SU-DHL-6 (cell line): ENCODE measurements around the gene MYH3.

Experiments used
- H2AFZ ChIP-seq: fragments of 200-600 bp; sonication (generic); 2 replicates; pipeline ENCODE4 v1.6.1; 2014; ENCODE audit warnings: low read depth, mild to moderate bottlenecking, moderate library complexity, mixed read lengths, antibody characterized with exemption, low read length; ENCODE audit not compliant: severe bottlenecking
- H3F3A ChIP-seq: fragments of 200-600 bp; shearing (Covaris generic); 2 replicates; pipeline ENCODE4 v1.6.0; 2016; ENCODE audit warnings: antibody characterized with exemption, mild to moderate bottlenecking; ENCODE audit not compliant: insufficient read depth
- H3K27ac ChIP-seq: fragments of 200-600 bp; sonication (generic); 2 replicates; pipeline ENCODE4 v1.5.1; 2016; ENCODE audit warnings: low read depth, mild to moderate bottlenecking, low read length, moderate library complexity, mixed read lengths
- H3K27me3 ChIP-seq: fragments of 200-600 bp; sonication (generic), shearing (Covaris generic); 2 replicates; pipeline ENCODE4 v1.6.0; 2014; ENCODE audit warnings: mild to moderate bottlenecking, low read length
- H3K36me3 ChIP-seq: fragments of 200-600 bp; sonication (generic); 2 replicates; pipeline ENCODE4 v1.6.1; 2014; ENCODE audit warnings: mild to moderate bottlenecking, low read length, mixed read lengths
- H3K4me2 ChIP-seq: fragments of 300-600, 200-600 bp; shearing (Covaris generic), sonication (generic); 2 replicates; pipeline ENCODE4 v1.6.0; 2014; ENCODE audit warnings: low read length, low read depth, mild to moderate bottlenecking; ENCODE audit not compliant: poor library complexity, severe bottlenecking
- H3K4me3 ChIP-seq: fragments of 200-600 bp; sonication (generic); 2 replicates; pipeline ENCODE4 v1.5.1; 2014; ENCODE audit warnings: antibody characterized with exemption, low read length, mild to moderate bottlenecking, mixed read lengths; ENCODE audit not compliant: insufficient read depth, poor library complexity, severe bottlenecking
- H3K79me2 ChIP-seq: fragments of 200-600 bp; sonication (generic); 2 replicates; pipeline ENCODE4 v1.6.1; 2014; ENCODE audit warnings: mild to moderate bottlenecking, low read length, moderate library complexity; ENCODE audit not compliant: insufficient read depth
- H3K9ac ChIP-seq: fragments of 200-600 bp; sonication (generic); 2 replicates; pipeline ENCODE4 v1.7.0; 2014; ENCODE audit warnings: mild to moderate bottlenecking, low read length
- H3K9me2 ChIP-seq: fragments of 200-600 bp; sonication (generic); replicated peaks from 2 replicates; pipeline ENCODE4 v1.6.1; 2014; ENCODE audit warnings: low read length; ENCODE audit not compliant: insufficient read depth
- H3K9me3 ChIP-seq: fragments of 200-600 bp; sonication (generic); 2 replicates; pipeline ENCODE4 v1.6.1; 2014; ENCODE audit warnings: low read length, mixed read lengths; ENCODE audit not compliant: insufficient read depth
- H4K20me1 ChIP-seq: fragments of 200-600 bp; sonication (generic); 2 replicates; pipeline ENCODE4 v1.6.1; 2014; ENCODE audit warnings: low read depth, mild to moderate bottlenecking, antibody characterized with exemption, low read length, moderate library complexity, mixed read lengths
- CTCF ChIP-seq: fragments of 200-600 bp; sonication (generic); IDR thresholded peaks from one replicate; pipeline ENCODE4 v1.5.1; 2017; ENCODE audit warnings: antibody characterized with exemption, mild to moderate bottlenecking, low read length, moderate library complexity; ENCODE audit not compliant: insufficient read depth, poor library complexity, severe bottlenecking
- EZH2phosphoT487 ChIP-seq: fragments of 200-600 bp; sonication (generic), shearing (Covaris generic); conservative IDR thresholded peaks from 2 replicates; pipeline ENCODE4 v1.6.1; 2018; ENCODE audit warnings: mild to moderate bottlenecking, antibody characterized with exemption, low read length, moderate library complexity, mixed read lengths

The MYH3 gene

GRCh38 chr17:10616502-10617119 lies 40.5 kb downstream of the MYH3 start:
- H3K9ac ChIP-seq = no peak overlapping the region
- no peak overlapping the region for H2AFZ ChIP-seq
- no peaks in the 10 kb centered on the region for H3K9me2 ChIP-seq
- no peaks in the 10 kb centered on the region for H4K20me1 ChIP-seq
- no peaks in the 10 kb centered on the region for H3K9me3 ChIP-seq
- H3K4me3 ChIP-seq = no peak overlapping the region
- no peak overlapping the region for H3K27ac ChIP-seq
- no peaks in the 10 kb centered on the region for H3K27me3 ChIP-seq
- H3K79me2 ChIP-seq = no peaks in the 10 kb centered on the region
- H3F3A ChIP-seq = no peaks in the 10 kb centered on the region
- no peak overlapping the region for H3K4me2 ChIP-seq
- TF ChIP-seq EZH2phosphoT487 = no peak
- TF ChIP-seq CTCF = peak; percentile 88
- H3K36me3 ChIP-seq = no peaks in the 10 kb centered on the region

GRCh38 chr17:10614536-10615155 lies 42.5 kb downstream of the MYH3 start:
- no peaks in the 10 kb centered on the region for H3K9me3 ChIP-seq
- no peaks in the 10 kb centered on the region for H3K36me3 ChIP-seq
- no peak overlapping the region for H3K4me2 ChIP-seq
- no peak overlapping the region for H2AFZ ChIP-seq
- H3K9ac ChIP-seq = no peak overlapping the region
- H3K27me3 ChIP-seq = no peaks in the 10 kb centered on the region
- H3K27ac ChIP-seq = no peak overlapping the region
- no peak overlapping the region for H3K4me3 ChIP-seq
- TF ChIP-seq CTCF (peak; percentile 48), EZH2phosphoT487 (no peak)
- no peaks in the 10 kb centered on the region for H3K79me2 ChIP-seq
- H3F3A ChIP-seq = no peaks in the 10 kb centered on the region
- H4K20me1 ChIP-seq = no peaks in the 10 kb centered on the region
- H3K9me2 ChIP-seq = no peaks in the 10 kb centered on the region

- H4K20me1 ChIP-seq = no peaks in the 10 kb centered on the region
- H3K4me2 ChIP-seq = no peak overlapping the region
- H3F3A ChIP-seq = no peaks in the 10 kb centered on the region
- no peaks in the 10 kb centered on the region for H3K36me3 ChIP-seq
- no peak overlapping the region for H3K27ac ChIP-seq
- no peaks in the 10 kb centered on the region for H3K9me3 ChIP-seq
- H3K4me3 ChIP-seq = no peak overlapping the region
- no peaks in the 10 kb centered on the region for H3K9me2 ChIP-seq
- no peak overlapping the region for H3K9ac ChIP-seq
- H3K27me3 ChIP-seq = no peaks in the 10 kb centered on the region
- no peaks in the 10 kb centered on the region for H3K79me2 ChIP-seq
- TF ChIP-seq EZH2phosphoT487 (no peak), CTCF (no peak)
- no peak overlapping the region for H2AFZ ChIP-seq
These were observed 43.2 kb downstream of the MYH3 start for GRCh38 chr17:10613775-10614513.
